ENCODE results near the gene GPC1. TPM values are rescaled to one million over a fixed set of nuclear protein-coding genes. Genes with fewer than 3 reads are reported as not detected.

The GPC1 gene
- total RNA-seq, 1 donor from 2014 or later: 123 TPM

- Histone ChIP-seq H3K9me3 (no peaks in the 10 kb centered on the region), H3K4me3 (no peak overlapping the region), H3K27me3 (no peaks in the 10 kb centered on the region), H3K4me1 (peaks cover 0 to 9% of the 10 kb centered on the region in 2 donors), H3K36me3 (no peaks in the 10 kb centered on the region), H3K27ac (no peak overlapping the region)
- TF ChIP-seq, protein P1, sequence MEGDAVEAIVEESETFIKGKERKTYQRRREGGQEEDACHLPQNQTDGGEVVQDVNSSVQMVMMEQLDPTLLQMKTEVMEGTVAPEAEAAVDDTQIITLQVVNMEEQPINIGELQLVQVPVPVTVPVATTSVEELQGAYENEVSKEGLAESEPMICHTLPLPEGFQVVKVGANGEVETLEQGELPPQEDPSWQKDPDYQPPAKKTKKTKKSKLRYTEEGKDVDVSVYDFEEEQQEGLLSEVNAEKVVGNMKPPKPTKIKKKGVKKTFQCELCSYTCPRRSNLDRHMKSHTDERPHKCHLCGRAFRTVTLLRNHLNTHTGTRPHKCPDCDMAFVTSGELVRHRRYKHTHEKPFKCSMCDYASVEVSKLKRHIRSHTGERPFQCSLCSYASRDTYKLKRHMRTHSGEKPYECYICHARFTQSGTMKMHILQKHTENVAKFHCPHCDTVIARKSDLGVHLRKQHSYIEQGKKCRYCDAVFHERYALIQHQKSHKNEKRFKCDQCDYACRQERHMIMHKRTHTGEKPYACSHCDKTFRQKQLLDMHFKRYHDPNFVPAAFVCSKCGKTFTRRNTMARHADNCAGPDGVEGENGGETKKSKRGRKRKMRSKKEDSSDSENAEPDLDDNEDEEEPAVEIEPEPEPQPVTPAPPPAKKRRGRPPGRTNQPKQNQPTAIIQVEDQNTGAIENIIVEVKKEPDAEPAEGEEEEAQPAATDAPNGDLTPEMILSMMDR (IDR thresholded peaks at IDR 0.05): no peak
- intact Hi-C loops (cut with DNase I): loop anchor here (2.0 kb wide), 1 partner anchor 45 kb away; the partner anchor contains the start of gene GPC1
- no peak for DNase-seq (ENCODE audit: low spot score in 2 of 2)
Measured at GRCh38 chr2:240389302-240389805, 46.1 kb upstream of the GPC1 start.

- no peak overlapping the region for H3K4me3 ChIP-seq
- TF ChIP-seq, protein P1 (IDR thresholded peaks at IDR 0.05): no peak
- peak in 1 of 2 donors; percentile 45 for DNase-seq (ENCODE audit: low spot score in 2 of 2)
- no peaks in the 10 kb centered on the region for H3K36me3 ChIP-seq
- H3K27me3 ChIP-seq: no peaks in the 10 kb centered on the region
- no peak overlapping the region for H3K27ac ChIP-seq
- peaks cover 0 to 9% of the 10 kb centered on the region in 2 donors for H3K4me1 ChIP-seq
- no peaks in the 10 kb centered on the region for H3K9me3 ChIP-seq
- intact Hi-C loops (cut with DNase I): no loop called here
Measured at GRCh38 chr2:240390091-240391073, 45.1 kb upstream of the GPC1 start.

GRCh38 chr2:240391111-240392051, 44.1 kb upstream of the GPC1 start:
- Histone ChIP-seq H3K9me3 (no peaks in the 10 kb centered on the region), H3K4me1 (peaks cover 0 to 9% of the 10 kb centered on the region in 2 donors), H3K36me3 (no peaks in the 10 kb centered on the region), H3K4me3 (no peak overlapping the region), H3K27me3 (no peaks in the 10 kb centered on the region), H3K27ac (no peak overlapping the region)
- intact Hi-C loops (cut with DNase I): no loop called here
- DNase-seq (ENCODE audit: low spot score in 2 of 2): peak in 1 of 2 donors; percentile 52
- TF ChIP-seq, protein P1 (IDR thresholded peaks at IDR 0.05): no peak

DNA sequence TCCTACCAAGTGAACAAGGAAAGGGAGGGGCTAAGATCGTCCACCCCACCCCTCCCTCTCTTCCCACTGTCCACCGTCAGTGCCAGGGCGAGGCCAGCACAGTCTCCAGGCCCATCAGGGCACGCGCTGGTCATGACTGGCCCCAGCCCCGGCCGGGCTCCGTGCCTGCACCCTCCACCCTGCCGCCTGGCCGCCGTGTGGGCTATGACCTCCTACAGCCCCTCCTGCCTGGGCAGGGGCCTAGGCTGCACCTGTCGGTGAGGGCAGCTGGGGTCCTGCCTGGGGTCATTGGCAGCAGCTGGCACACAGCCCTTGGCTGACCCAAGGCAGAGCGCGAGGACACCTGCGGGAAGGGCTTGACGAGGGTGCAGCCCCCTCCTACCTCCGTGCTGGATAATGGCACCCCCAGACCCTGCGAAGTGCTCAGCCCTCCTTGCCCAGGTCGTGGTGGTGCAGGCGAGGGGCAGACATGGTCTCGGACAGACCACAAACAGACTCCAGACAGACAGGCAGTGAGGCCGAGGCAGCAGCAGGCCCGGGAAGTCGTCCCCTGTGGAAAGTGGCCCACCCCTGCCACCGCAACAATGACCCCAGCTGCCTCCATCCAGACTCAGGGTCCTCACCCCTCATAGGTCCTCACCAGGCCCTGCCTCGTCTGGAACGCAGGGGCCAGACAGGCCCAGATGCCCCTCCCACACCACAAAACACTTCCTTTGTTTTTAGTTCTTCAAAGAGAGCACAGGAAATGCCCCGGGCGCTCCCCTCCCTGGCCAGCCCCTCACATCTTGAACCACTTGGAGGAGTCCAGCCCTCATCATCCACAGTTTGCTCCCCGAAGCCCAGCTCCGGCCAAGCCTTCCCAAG, 43.1 kb upstream of the GPC1 start:
- H3K36me3 ChIP-seq: no peaks in the 10 kb centered on the region
- DNase-seq (ENCODE audit: low spot score in 2 of 2): peak in 1 of 2 donors; percentile 59
- no peaks in the 10 kb centered on the region for H3K27me3 ChIP-seq
- H3K27ac ChIP-seq: no peak overlapping the region
- no peaks in the 10 kb centered on the region for H3K9me3 ChIP-seq
- H3K4me3 ChIP-seq: no peak overlapping the region
- H3K4me1 ChIP-seq: peaks cover 0 to 7% of the 10 kb centered on the region in 2 donors
- intact Hi-C loops (cut with DNase I): no loop called here
- TF ChIP-seq, protein P1 (IDR thresholded peaks at IDR 0.05): no peak
